IPS-18a (cell line): ENCODE data around the gene DNAJC21.
"Not testable (repeated sequence)": the region's sequence is repeated elsewhere in the genome, so short reads cannot be mapped to it uniquely, and the experiment has no call there.

Source experiments
- H3K27ac ChIP-seq: one replicate; pipeline ENCODE4 v1.5.1; 2013; ENCODE audit warnings: low read length
- H3K27me3 ChIP-seq: one replicate; pipeline ENCODE4 v1.6.1; 2013; ENCODE audit warnings: mild to moderate bottlenecking, low read length; ENCODE audit not compliant: control insufficient read depth, insufficient read depth
- H3K36me3 ChIP-seq: one replicate; pipeline ENCODE4 v1.6.1; 2013; ENCODE audit warnings: low read depth, low read length; ENCODE audit not compliant: control insufficient read depth
- H3K4me1 ChIP-seq: one replicate; pipeline ENCODE4 v1.6.1; 2013; ENCODE audit warnings: low read depth, low read length; ENCODE audit not compliant: control insufficient read depth
- H3K4me3 ChIP-seq: one replicate; pipeline ENCODE4 v1.5.1; 2013; ENCODE audit warnings: low read length
- H3K9ac ChIP-seq: one replicate; pipeline ENCODE4 v1.6.1; 2013; ENCODE audit warnings: mild to moderate bottlenecking, low read length, moderate library complexity
- H3K9me3 ChIP-seq: one replicate; pipeline ENCODE4 v1.6.1; 2013; ENCODE audit warnings: low read depth, low read length; ENCODE audit not compliant: control insufficient read depth

Gene DNAJC21

DNA sequence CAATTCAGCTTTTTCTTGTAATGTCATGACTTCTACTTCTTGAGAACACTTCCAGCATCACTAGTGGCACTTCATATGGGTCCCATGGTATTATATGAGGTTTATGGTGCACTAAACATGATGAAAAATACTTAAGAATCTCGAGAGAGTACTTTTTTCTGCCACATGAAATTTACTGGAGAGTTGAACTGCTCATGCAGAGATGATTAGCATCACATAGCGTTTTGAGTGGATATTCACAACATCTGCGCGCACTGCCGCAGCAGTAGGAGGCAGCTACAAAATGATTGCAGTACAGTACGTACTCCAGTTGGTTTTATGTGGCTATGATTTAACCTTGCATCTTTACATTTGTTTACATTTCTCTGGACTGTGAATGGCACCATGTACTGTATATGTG, 28.7 kb upstream of the DNAJC21 start:
- Histone ChIP-seq H3K27me3 (no peaks in the 10 kb centered on the region), H3K36me3 (no peaks in the 10 kb centered on the region), H3K4me1 (no peaks in the 10 kb centered on the region), H3K27ac (no peak overlapping the region), H3K4me3 (no peak overlapping the region), H3K9ac (no peak overlapping the region), H3K9me3 (no peaks in the 10 kb centered on the region)

DNA sequence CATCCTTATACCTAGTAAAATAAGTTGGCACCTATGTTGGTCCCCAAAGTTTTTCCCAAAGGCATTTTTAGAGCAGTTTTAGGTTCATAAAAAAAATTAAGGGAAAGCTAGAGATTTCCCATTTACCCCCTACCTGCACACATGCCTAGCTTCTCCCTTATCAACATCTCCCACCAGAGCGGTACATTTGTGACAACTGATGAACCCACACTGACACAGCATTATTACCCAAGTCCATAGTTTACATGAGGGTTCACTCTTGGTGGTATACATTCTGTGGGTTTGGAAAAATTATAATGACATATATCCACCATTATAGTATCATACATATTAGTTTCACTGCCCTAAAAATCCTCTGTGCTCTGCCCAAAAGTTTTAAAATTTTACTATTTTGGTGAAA, 26.1 kb upstream of the DNAJC21 start:
- Histone ChIP-seq H3K9me3 (no peaks in the 10 kb centered on the region), H3K36me3 (peaks cover 6% of the 10 kb centered on the region), H3K4me3 (no peak overlapping the region), H3K27ac (no peak overlapping the region), H3K4me1 (no peaks in the 10 kb centered on the region), H3K27me3 (no peaks in the 10 kb centered on the region), H3K9ac (no peak overlapping the region)

DNA sequence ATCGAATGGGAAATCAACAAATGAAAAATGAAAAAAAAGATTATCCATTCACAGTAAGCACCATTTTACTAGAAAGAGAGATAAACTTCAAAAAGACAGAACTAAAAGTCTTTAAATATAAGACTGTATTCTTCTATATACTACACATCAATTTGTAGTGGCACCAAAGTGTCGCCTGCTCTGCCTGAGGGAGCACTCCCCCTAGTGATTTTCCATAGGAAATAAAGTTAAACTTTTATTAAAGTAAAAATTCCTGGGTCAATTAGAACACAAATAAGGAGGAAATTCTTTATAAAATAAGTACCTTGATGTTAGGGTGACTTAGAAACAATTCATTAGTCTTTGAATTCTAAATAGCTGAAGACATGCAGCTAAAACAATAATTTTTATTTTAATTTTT, 23.8 kb upstream of the DNAJC21 start:
- no peaks in the 10 kb centered on the region for H3K4me1 ChIP-seq
- H3K27ac ChIP-seq, result no peak overlapping the region
- H3K36me3 ChIP-seq, result peaks cover 26% of the 10 kb centered on the region
- H3K9ac ChIP-seq, result no peak overlapping the region
- H3K4me3 ChIP-seq, result no peak overlapping the region
- H3K9me3 ChIP-seq, result no peaks in the 10 kb centered on the region
- H3K27me3 ChIP-seq, result no peaks in the 10 kb centered on the region

DNA sequence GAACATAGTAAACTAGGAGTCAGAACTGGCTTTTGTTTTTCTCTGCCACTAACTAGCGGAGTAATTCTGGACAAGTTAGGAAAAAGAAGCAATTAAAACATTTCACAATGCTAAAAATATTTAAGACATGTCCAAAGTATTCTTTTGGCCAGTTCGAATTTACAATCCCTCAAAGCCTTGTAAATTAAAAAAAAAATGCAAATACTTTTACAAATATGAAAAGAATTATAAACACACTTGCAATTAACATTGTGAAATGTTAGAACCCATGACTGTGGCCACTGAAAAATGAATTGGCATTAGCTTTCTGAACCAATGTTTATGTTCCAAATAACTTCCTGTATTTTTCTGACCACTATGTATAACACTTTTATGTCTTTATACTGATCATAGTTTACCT, 16.3 kb upstream of the DNAJC21 start:
- no peaks in the 10 kb centered on the region for H3K9me3 ChIP-seq
- H3K4me1 ChIP-seq, result peaks cover 8% of the 10 kb centered on the region
- H3K27me3 ChIP-seq, result no peaks in the 10 kb centered on the region
- no peak overlapping the region for H3K9ac ChIP-seq
- H3K36me3 ChIP-seq, result peaks cover 37% of the 10 kb centered on the region
- no peak overlapping the region for H3K4me3 ChIP-seq
- no peak overlapping the region for H3K27ac ChIP-seq

DNA sequence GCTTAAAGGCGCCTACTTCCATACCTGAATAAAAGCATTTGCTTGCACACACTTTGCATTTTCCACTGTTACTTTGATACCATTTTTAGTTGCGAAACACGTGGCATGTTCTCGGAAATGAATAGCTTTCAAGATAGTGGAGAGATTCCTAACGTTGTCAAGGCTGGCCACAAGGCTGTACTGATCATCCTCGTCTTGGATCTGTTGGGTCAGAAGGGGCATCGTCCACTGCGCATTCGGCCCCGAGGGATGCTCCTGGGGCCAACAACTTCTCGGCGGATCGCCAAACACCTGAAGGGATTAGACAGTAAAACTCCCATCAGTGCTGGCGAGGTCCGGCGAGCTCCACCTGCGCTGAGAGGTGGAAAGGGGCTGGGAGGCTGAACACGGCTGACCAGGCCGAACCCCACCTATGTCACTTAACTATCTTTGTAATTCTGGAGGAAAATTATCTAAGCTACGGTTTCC, 14.7 kb upstream of the DNAJC21 start:
- H3K27ac ChIP-seq, result peak overlapping the region; percentile 75
- peak overlapping the region; percentile 99 for H3K9ac ChIP-seq
- peaks cover 34% of the 10 kb centered on the region for H3K36me3 ChIP-seq
- H3K4me1 ChIP-seq, result peaks cover 8% of the 10 kb centered on the region
- H3K4me3 ChIP-seq, result peak overlapping the region; percentile 87
- no peaks in the 10 kb centered on the region for H3K9me3 ChIP-seq
- H3K27me3 ChIP-seq, result no peaks in the 10 kb centered on the region

DNA sequence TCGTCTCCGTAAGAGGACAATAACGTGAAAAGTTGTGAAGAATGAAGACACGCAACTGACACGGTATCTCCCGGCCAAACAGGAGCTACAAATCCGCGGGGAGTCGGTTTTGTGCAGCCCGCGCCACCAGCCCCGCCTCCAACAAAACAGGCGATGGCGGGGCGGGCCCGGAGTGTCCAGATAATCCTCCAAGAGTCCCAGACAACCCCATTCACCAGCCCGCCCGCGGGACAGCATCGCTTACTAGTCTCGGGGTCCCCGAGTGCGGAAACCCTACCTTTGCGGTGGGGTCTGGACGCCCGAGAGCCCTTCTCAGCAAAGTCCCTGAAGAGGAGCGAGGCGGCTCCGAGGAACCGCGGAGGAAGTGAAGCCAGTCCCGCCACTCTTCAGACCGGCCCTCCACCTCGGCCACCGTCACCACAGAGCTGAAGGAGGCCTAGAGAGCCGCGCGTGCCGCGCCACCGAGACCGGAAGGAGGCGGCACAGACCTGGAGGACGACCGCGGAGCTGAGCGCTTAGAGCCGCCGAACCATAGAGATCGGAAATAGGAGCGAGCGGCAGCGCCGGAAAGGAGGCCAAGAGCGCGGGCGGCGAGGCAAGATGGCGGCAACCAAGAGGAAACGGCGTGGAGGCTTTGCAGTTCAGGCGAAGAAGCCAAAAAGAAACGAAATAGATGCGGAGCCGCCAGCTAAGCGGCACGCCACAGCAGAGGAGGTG, 14.1 kb upstream of the DNAJC21 start, which contains the start of the genes BRIX1 and RAD1:
TSS of gene BRIX1 (plus strand) at position 573 of the 717 bp plus-strand sequence. CDS start at position 601, 28 bp downstream.
TSS of gene RAD1 (minus strand) at position 366 of the 717 bp plus-strand sequence. CDS start 612 bp downstream, outside the sequence.
- Histone ChIP-seq H3K27ac (peak within 1 kb of the TSS; percentile 96), H3K9me3 (no peaks in the 10 kb centered on the region), H3K27me3 (no peaks in the 10 kb centered on the region), H3K36me3 (peaks cover 35% of the 10 kb centered on the region), H3K9ac (peak within 1 kb of the TSS; percentile 99), H3K4me1 (peaks cover 8% of the 10 kb centered on the region), H3K4me3 (peak within 1 kb of the TSS; percentile 87)

DNA sequence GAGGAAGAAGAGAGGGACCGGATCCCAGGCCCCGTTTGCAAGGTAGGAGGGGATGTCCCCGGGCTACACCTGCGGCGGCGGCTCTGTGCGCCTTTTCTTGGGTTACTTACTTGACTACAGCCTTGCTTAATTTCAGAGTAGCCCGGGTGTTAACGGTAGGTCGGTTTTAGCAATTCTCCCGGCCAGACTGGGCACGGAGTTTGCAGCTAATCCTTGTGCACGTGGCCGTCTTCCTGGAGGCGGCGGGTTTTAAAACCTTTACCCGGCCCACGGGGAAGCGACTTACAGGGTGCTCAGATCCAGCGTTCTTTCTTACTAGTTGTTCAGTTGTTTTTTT, 13.5 kb upstream of the DNAJC21 start:
- Histone ChIP-seq H3K4me1 (peaks cover 8% of the 10 kb centered on the region), H3K27ac (peak overlapping the region; percentile 96), H3K9ac (peak overlapping the region; percentile 99), H3K36me3 (peaks cover 37% of the 10 kb centered on the region), H3K4me3 (peak overlapping the region; percentile 87), H3K9me3 (no peaks in the 10 kb centered on the region), H3K27me3 (no peaks in the 10 kb centered on the region)

DNA sequence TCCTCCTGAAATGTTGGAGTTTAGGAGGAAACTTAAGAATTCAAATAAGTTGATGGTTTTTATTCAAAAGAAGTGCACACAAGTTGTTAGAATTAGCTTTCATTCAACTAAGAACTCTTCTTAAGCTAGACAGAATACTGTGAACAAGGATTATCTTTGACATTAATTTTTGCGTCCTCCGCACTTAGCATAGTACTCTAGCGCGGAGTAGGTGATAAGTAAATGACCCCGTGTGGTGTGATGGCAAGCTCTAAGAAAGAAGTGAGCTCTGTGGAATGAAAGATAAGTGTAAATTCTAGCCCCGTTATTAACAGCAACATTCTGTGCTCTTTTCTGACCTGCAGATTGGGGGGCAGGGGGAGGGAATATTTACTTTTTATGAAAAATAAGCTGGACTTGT, 12.8 kb upstream of the DNAJC21 start:
- H3K27me3 ChIP-seq, result no peaks in the 10 kb centered on the region
- H3K36me3 ChIP-seq, result peaks cover 37% of the 10 kb centered on the region
- no peaks in the 10 kb centered on the region for H3K9me3 ChIP-seq
- peak overlapping the region; percentile 99 for H3K9ac ChIP-seq
- peaks cover 8% of the 10 kb centered on the region for H3K4me1 ChIP-seq
- H3K4me3 ChIP-seq, result peak overlapping the region; percentile 87
- peak overlapping the region; percentile 5 for H3K27ac ChIP-seq

DNA sequence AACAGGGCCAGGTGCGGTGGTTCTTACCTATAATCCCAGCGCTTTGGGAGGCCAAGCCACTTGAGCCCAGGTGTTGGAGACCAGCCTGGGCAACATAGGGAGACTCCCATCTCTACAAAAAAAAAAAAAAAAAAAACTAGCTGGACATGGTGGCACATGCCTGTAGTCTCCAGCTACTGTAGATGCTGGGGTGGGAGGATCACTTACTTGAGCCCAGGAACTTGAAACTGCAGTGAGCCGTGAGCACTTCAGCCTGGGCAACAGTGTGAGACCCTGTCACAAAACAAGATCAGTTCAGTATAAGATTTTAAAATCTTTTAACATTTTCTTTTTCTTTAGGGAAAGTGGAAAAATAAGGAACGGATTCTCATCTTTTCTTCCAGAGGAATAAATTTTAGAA, 11.3 kb upstream of the DNAJC21 start:
- no peaks in the 10 kb centered on the region for H3K27me3 ChIP-seq
- peaks cover 8% of the 10 kb centered on the region for H3K4me1 ChIP-seq
- no peaks in the 10 kb centered on the region for H3K9me3 ChIP-seq
- no peak overlapping the region for H3K27ac ChIP-seq
- H3K36me3 ChIP-seq, result peaks cover 44% of the 10 kb centered on the region
- no peak overlapping the region for H3K4me3 ChIP-seq
- H3K9ac ChIP-seq, result no peak overlapping the region

DNA sequence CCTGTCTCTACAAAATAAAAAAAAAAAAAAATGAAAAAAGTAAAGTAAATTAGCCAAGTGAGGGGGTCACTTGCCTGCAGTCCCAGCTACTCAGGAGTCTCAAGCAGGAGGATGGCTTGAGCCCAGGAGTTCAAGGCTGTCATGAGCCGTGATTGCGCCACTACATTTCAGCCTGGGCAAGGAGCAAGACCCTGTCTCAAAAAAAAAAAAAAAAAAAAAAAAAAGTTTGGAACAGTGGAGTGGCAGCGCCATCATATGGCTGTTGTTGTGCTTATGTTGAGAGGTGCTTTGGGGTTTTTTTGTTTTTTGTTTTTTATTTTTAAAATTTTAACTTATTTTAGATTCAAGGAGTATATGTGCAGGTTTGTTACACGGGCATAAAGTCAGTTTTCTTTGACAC, 10.3 kb upstream of the DNAJC21 start:
- H3K36me3 ChIP-seq, result peaks cover 54% of the 10 kb centered on the region

DNA sequence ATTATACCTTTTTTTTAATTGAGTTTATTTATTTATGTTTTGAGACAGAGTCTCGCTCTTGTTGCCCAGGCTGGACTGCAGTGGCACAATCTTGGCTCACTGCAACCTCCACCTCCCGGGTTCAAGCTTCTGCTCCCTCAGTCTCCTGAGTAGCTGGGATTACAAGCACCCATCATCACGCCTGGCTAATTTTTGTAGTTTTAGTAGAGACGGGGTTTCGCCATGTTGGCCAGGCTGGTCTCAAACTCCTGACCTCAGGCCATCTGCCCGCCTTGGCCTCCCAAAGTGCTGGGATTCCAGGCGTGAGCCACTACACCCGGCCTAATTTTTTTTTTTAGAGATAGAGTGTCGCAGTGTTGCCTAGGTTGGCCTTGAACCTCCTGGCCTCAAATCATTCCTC, 6.1 kb upstream of the DNAJC21 start:
- not testable (repeated sequence) for H3K27me3 ChIP-seq, H3K4me1 ChIP-seq, H3K27ac ChIP-seq, H3K9ac ChIP-seq, H3K9me3 ChIP-seq, H3K4me3 ChIP-seq
- peaks cover 81% of the 10 kb centered on the region for H3K36me3 ChIP-seq

More for the DNA sequence above, 10.3 kb upstream of the DNAJC21 start:
- H3K4me3 ChIP-seq, result no peak overlapping the region
- H3K4me1 ChIP-seq, result peaks cover 6% of the 10 kb centered on the region
- no peaks in the 10 kb centered on the region for H3K9me3 ChIP-seq
- no peak overlapping the region for H3K9ac ChIP-seq
- H3K27me3 ChIP-seq, result no peaks in the 10 kb centered on the region
- no peak overlapping the region for H3K27ac ChIP-seq
